ENCODE data around the gene EFNA5.

- TF ChIP-seq UBTF (CRISPR knock-in tag; IDR thresholded peaks at IDR 0.05) (no peak), POLR2A (IDR thresholded peaks at IDR 0.05; ENCODE audit: insufficient read depth in 1 of 2, low read depth in 2 of 2, low read length in 2 of 2) (no peak), CTCF (CRISPR knock-in tag; IDR thresholded peaks at IDR 0.05) (no peak), ZNF589 (CRISPR knock-in tag; conservative IDR thresholded peaks at IDR 0.05) (no peak), ZNF766 (CRISPR knock-in tag; IDR thresholded peaks at IDR 0.05; ENCODE audit: borderline replicate concordance) (no peak), E2F1 (CRISPR knock-in tag; IDR thresholded peaks at IDR 0.05) (no peak)
These were observed 251.8 kb downstream of the EFNA5 start for GRCh38 chr5:107418902-107419301.

Measured in HepG2 (cell line).